Measurements from ENCODE around the gene KCNAB2.

DNA sequence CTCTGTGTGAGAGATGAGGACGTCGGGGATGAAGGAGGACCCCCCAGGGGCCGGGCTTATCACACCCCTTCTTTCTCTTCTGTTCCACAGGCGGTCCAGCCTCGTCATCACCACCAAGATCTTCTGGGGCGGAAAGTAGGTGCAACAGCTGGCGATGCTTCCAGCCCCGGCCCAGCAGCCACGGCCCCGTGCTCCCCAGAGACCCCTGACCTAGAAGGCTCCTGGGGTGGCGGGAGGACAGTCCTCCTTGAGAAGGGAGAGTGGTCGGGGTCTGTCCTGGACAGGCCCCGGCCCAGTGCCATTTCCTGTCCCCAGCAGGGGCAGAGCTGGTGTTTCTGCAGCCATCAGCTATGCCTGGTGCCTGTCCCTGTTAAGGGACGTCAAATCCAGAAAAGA lies 41.7 kb downstream of the KCNAB2 start:
- TF ChIP-seq POLR2AphosphoS5 (IDR thresholded peaks at IDR 0.05; ENCODE audit: low read depth, low read length) = no peak
- no peak for TF ChIP-seq TAF1 (IDR thresholded peaks at IDR 0.05; ENCODE audit: borderline replicate concordance, insufficient read depth, low read length)
- TF ChIP-seq SIN3A (IDR thresholded peaks at IDR 0.05; ENCODE audit: borderline replicate concordance, insufficient read depth, low read length) = no peak
- no peak for TF ChIP-seq REST (IDR thresholded peaks at IDR 0.05; ENCODE audit: insufficient read depth in 1 of 2, low read depth in 2 of 2, low read length in 2 of 2)
- no peak for TF ChIP-seq FOXP2 (optimal IDR thresholded peaks at IDR 0.05; ENCODE audit: borderline replicate concordance, extremely low read depth, extremely low read length, insufficient read depth)

Data from PFSK-1 (cell line).